Omental fat pad (tissue), 4 donors: ENCODE measurements around the gene RABL6. TPM values are rescaled to one million over a fixed set of nuclear protein-coding genes. Genes with fewer than 3 reads are reported as not detected.
"Not testable (repeated sequence)": the region's sequence is repeated elsewhere in the genome, so short reads cannot be mapped to it uniquely, and the experiment has no call there.

ENCODE experiments used
- ATAC-seq: fragments of 150-250 bp; one replicate; pipeline ENCODE4 v1.9.1; 2016; ENCODE audit warnings: mild to moderate bottlenecking, moderate library complexity; ENCODE audit not compliant: low FRiP score
- DNase-seq: peaks from one replicate; pipeline ENCODE4 v3.0.0-alpha.2; 2019; ENCODE audit warnings: low spot score
- total RNA-seq, 4 donors: library from RNA; depleted of rRNA; stranded (reverse); fragments of >200 nt; gene quantifications; one replicate each; pipeline ENCODE4 v1.1.0, GENCODE V29; 2016
- TF ChIP-seq, protein P1 (sequence below), 3 donors: fragments of 450-650 bp; IDR thresholded peaks; one replicate each; pipeline ENCODE4 v1.5.1; 2016 to 2017; ENCODE audit warnings: antibody characterized with exemption in 3 of 3, mild to moderate bottlenecking in 3 of 3, moderate library complexity in 2 of 3

The RABL6 gene
- total RNA-seq, 4 donors from 2014 or later = 33.7 to 46.9 (median 44.9) TPM

DNA sequence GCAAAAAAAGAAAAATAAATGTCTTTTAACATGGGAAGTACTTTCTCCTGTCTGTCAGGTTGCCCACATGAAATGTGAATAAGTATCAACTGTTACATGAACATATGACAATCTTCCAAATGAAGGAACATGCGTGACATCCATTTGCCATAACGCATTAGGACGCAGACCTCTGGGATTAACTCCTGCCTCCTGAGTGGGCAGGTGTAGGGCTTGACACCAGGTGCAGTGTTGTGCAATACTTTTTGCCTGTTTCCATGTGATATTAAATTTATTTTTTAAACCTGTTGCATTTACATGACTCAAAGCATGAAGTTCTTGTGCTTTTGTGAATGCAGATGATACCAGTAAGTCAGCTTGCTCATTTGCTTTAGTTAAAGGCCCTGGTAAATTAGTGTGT lies 25.3 kb upstream of the RABL6 start:
- DNase-seq (no peak), ATAC-seq (no peak)
- TF ChIP-seq, protein P1, sequence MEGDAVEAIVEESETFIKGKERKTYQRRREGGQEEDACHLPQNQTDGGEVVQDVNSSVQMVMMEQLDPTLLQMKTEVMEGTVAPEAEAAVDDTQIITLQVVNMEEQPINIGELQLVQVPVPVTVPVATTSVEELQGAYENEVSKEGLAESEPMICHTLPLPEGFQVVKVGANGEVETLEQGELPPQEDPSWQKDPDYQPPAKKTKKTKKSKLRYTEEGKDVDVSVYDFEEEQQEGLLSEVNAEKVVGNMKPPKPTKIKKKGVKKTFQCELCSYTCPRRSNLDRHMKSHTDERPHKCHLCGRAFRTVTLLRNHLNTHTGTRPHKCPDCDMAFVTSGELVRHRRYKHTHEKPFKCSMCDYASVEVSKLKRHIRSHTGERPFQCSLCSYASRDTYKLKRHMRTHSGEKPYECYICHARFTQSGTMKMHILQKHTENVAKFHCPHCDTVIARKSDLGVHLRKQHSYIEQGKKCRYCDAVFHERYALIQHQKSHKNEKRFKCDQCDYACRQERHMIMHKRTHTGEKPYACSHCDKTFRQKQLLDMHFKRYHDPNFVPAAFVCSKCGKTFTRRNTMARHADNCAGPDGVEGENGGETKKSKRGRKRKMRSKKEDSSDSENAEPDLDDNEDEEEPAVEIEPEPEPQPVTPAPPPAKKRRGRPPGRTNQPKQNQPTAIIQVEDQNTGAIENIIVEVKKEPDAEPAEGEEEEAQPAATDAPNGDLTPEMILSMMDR (IDR thresholded peaks at IDR 0.05) = no peak

DNA sequence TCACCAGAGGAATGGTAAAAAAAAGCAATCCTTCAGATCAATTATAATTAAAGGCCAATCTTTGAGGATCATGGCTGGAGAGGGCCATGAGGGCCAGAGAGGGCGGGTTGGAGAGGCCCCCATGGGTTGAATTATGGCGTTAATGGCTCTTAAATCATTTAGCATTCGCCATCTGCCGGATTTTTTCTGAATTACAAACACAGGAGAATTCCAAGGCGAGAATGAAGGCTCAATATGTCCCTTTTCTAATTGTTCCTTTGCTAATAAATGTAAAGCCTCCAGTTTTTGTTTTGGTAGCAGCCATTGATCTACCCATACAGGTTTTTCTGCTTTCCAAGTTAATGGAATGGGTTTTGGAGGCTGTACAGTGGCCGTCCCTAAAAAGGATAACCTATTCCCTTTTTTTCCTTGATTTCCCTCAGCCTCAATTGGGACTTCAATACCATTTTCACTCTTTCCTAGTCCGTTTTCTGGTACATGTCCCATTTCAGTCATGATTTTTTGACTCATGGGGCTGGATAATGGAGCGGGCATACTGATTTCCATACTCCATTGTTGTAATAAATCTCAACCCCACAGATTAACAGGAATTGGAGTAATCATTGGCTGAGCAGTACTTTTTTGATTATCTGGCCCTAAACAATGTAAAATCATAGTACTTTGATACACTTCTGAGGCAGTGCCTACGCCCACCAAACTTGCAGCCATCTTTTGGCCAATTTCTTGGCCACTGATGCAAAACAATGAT lies 23.3 kb upstream of the RABL6 start:
- no peak for DNase-seq
- TF ChIP-seq, protein P1 (IDR thresholded peaks at IDR 0.05) = no peak
- ATAC-seq = no peak

DNA sequence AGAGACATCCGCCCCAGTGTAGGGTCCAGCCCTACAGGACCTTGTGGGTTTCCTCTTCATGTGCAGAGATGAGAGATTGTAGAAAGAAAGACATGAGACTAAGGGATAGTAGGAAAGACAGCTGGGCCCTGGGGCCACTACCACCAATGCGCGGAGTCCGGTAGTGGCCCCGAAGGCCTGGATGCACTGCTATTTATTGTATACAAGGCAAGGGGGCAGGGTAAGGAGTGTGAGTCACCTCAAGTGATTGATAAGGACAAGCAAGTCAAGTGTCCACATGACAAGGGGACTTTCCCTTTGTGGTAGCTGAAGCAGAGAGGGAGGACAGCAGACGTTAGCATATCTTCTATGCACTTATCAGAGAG lies 22.8 kb upstream of the RABL6 start:
- ATAC-seq (no peak), DNase-seq (no peak)
- TF ChIP-seq, protein P1 (IDR thresholded peaks at IDR 0.05) = no peak

DNA sequence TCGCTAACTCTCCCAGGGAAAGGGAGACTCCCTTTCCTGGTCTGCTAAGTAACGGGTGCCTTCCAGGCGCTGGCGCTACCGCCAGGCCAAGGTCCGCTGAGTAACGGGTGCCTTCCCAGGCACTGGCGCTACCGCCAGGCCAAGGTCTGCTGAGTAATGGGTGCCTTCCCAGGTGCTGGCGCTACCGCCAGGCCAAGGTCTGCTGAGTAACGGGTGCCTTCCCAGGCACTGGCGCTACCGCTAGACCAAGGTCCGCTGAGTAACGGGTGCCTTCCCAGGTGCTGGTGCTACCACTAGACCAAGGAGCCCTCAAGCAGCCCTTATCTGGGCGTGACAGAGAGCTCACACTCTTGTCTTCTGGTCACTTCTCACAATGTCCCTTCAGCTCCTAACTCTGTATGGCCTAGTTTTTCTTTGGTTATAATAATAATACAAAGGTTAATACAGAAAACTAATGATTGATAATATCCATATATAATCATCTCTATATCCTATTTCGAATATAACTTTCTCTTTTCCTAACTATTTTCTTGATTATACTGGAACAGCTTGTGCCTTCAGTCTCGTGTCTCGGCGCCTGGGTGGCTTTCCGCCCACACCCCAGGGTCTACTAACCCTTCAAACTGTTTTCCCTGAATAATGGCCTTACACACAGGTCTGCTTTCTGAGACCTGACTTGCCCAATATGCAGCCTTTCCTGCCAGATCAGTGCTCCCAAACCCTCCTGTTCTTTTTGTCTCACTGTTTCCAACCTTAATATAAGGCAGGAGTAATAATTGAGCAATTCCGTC lies 22.0 kb upstream of the RABL6 start:
- not testable (repeated sequence) for ATAC-seq, DNase-seq

DNA sequence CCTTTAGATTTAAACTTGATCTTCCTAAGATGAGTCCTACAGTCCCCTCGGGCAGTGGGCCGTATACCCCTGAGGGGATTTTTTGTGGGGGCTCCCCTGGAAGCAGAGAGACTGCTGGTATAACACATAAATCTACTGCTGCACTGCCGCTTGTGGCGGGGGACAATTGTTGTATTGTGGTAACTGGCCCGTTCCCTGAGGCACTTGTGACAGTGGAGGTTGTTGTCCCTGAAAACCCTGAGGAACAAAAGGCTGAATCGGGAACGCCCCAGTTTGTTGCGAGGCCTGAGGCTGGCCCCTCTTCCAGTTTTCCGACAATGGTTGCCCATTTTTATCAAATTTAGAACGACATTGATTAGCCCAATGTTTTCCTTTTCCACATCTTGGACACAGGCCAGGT lies 21.3 kb upstream of the RABL6 start:
- ATAC-seq (no peak), DNase-seq (no peak)
- TF ChIP-seq, protein P1 (IDR thresholded peaks at IDR 0.05) = no peak

DNA sequence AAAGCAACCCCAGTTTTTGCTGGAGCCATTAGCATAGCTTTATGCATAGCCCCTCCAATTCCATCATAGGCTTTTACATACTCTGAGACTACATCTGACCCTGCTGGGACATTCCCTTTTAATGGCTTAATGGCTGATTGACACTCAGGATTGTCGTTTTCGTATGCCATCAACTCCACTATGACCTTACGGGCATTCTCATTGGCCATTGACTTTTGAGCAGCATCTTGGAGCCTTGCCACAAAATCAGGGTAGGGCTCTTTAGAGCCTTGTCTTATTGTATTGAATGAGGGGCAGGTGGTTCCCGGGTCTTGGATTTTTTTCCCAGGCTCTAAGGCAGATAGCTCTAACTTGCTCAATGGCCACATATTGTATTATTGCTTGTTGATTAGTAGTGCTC lies 20.8 kb upstream of the RABL6 start:
- ATAC-seq, DNase-seq: not testable (repeated sequence)

DNA sequence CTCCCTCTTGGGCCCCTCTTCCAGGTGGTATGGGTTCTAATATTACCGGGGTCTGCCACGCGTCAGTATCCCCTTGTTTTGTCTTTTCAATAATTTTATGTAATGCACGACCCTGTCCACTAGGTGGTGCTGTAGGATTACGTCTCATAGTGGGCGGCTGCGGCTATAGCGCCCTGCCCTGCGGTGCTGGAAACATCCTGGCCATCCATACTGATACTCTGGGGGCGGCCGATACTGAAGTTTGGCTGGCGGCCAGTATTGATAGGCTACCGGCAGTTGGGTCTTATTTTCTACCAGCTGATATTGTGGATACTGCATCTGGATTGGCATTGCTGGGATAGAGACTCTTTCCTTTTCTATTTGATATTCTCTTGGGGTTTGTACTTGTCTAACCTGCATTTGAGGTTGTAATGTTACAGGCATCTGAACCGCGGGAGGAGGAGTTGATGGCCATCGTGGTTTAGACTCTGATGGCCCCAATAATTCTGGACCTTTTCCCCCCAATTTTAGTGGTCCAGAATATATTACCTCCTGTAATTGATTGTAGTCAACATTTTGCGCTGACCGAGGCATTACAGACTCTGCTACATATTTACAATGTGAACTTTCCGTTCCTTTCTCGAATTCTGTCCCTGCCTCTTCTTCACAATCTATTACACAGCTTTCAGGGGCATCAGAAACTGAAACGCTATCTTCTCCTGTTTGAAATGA lies 19.9 kb upstream of the RABL6 start:
- no peak for ATAC-seq
- peak; percentile 51 for DNase-seq
- TF ChIP-seq, protein P1 (IDR thresholded peaks at IDR 0.05) = peak in 2 of 3 donors; percentile 26 to 40

DNA sequence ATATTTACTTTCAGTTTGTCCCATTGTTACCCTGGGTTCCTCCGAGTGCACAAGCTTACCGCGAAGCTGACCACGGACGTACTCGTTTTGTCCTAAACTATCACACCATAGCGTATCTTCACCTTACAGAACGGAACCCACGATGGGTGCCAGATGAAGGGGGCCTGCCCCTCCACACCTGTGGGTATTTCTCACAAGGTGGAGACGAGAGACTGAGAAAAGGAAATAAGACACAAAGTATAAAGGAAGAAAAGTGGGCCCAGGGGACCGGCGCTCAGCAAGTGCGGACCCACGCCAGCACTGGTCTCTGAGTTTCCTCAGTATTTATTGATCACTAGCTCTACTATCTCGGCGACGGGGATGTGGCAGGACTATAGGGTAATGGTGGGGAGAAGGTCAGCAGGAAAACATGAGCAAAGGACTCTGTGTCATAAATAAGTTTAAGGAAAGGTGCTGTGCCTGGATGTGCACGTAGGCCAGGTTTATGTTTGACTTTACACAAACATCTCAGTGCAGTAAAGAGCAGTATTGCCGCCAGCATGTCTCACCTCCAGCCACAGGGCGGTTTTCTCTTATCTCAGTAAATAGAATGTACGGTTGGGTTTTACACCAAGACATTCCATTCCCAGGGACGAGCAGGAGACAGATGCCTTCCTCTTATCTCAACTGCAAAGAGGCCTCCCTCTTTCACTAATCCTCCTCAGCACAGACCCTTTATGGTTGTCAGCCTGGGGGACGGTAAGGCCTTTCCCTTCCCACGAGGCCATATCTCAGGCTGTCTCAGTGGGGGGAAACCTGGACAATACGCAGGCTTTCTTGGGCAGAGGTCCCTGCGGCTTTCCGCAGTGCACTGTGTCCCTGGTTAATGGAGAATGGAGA lies 18.9 kb upstream of the RABL6 start:
- ATAC-seq, DNase-seq: not testable (repeated sequence)
